ENCODE data around the gene POTEI. TPM values are rescaled to one million over a fixed set of nuclear protein-coding genes. Genes with fewer than 3 reads are reported as not detected.
"Not testable (repeated sequence)": the region's sequence is repeated elsewhere in the genome, so short reads cannot be mapped to it uniquely, and the experiment has no call there.

POTEI gene
- total RNA-seq, 1 donor from 2014 or later: 0.05 TPM

DNA sequence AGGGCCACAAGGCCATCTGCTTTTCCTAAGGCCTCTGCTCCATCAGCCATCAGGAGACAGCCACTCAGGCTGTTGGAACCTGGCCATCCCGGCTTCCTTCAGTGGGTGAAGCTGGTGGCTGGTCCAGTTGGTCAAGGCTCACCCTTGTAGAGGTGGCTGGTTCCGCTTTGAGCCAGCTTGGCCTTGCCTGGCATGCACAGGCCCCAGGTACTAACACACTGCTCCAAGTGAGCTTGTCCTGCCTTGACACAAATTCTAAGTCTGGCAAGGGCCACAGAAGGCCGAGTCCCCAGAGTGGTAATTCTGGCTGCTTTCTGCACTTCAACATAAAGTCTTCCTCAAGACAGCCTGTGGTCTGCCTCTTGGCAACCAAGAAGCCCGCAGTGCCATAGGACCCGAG is 56.2 kb downstream of the POTEI start:
- not testable (repeated sequence) for H3K4me3 Mint-ChIP-seq (ENCODE audit: unreplicated experiment); H3K9me3 Mint-ChIP-seq (ENCODE audit: unreplicated experiment); H3K4me1 Mint-ChIP-seq (ENCODE audit: unreplicated experiment); H3K27me3 Mint-ChIP-seq (ENCODE audit: unreplicated experiment); H3K27ac Mint-ChIP-seq (ENCODE audit: unreplicated experiment); H3K36me3 Mint-ChIP-seq (ENCODE audit: unreplicated experiment); DNase-seq (ENCODE audit: extremely low spot score, unreplicated experiment)

GRCh38 chr2:130451823-130452222 is 57.3 kb downstream of the POTEI start:
- H3K4me1 Mint-ChIP-seq (ENCODE audit: unreplicated experiment); H3K9me3 Mint-ChIP-seq (ENCODE audit: unreplicated experiment); H3K4me3 Mint-ChIP-seq (ENCODE audit: unreplicated experiment); H3K36me3 Mint-ChIP-seq (ENCODE audit: unreplicated experiment); H3K27ac Mint-ChIP-seq (ENCODE audit: unreplicated experiment); DNase-seq (ENCODE audit: extremely low spot score, unreplicated experiment); H3K27me3 Mint-ChIP-seq (ENCODE audit: unreplicated experiment): not testable (repeated sequence)

DNA sequence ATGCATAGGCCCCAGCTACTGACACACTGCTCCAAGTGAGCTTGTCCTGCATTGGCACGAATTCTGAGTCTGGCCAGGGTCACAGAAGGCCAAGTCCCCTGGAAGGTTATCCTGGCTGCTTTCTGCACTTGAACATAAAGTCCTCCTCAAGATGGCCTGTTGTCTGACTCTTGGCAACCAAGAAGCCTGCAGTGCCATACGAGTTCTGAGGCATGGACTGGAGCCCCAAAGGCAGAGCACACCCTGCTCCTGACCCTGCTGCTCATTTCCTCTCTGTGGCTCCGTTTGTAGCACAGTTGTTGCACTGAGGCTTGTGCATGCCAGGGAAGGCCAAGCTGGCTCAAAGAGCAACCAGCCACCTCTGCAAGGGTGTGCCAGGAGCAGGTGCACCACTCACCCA is 57.9 kb downstream of the POTEI start:
- H3K36me3 Mint-ChIP-seq (ENCODE audit: unreplicated experiment); H3K9me3 Mint-ChIP-seq (ENCODE audit: unreplicated experiment); H3K27me3 Mint-ChIP-seq (ENCODE audit: unreplicated experiment); DNase-seq (ENCODE audit: extremely low spot score, unreplicated experiment); H3K4me3 Mint-ChIP-seq (ENCODE audit: unreplicated experiment); H3K27ac Mint-ChIP-seq (ENCODE audit: unreplicated experiment); H3K4me1 Mint-ChIP-seq (ENCODE audit: unreplicated experiment): not testable (repeated sequence)

- not testable (repeated sequence) for H3K27ac Mint-ChIP-seq (ENCODE audit: unreplicated experiment); H3K9me3 Mint-ChIP-seq (ENCODE audit: unreplicated experiment); DNase-seq (ENCODE audit: extremely low spot score, unreplicated experiment); H3K4me3 Mint-ChIP-seq (ENCODE audit: unreplicated experiment); H3K4me1 Mint-ChIP-seq (ENCODE audit: unreplicated experiment); H3K36me3 Mint-ChIP-seq (ENCODE audit: unreplicated experiment); H3K27me3 Mint-ChIP-seq (ENCODE audit: unreplicated experiment)
These were observed 58.8 kb downstream of the POTEI start for GRCh38 chr2:130450366-130450765.

DNA sequence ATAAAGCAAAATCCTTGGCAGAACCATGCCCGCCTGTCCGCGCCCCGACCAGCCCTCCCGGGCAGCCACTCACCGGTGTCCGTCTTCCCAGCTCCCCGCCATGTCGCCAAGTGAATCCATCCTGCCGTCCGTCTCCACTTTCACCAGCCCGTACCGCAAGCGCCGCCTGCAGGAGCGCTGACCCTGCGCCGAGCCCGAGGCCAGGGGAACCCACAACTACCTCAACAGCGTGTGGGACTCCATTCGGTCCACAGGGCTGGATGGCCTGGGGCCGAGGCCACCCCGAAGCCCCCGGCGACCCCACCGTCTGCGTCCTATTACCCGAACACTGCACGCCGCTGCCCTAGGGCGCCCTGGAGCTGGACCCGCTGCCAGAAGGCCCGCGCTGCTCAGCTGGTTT is 81.5 kb downstream of the POTEI start:
- not testable (repeated sequence) for H3K27me3 Mint-ChIP-seq (ENCODE audit: unreplicated experiment); H3K36me3 Mint-ChIP-seq (ENCODE audit: unreplicated experiment); H3K4me3 Mint-ChIP-seq (ENCODE audit: unreplicated experiment); H3K9me3 Mint-ChIP-seq (ENCODE audit: unreplicated experiment); DNase-seq (ENCODE audit: extremely low spot score, unreplicated experiment); H3K27ac Mint-ChIP-seq (ENCODE audit: unreplicated experiment); H3K4me1 Mint-ChIP-seq (ENCODE audit: unreplicated experiment)

DNA sequence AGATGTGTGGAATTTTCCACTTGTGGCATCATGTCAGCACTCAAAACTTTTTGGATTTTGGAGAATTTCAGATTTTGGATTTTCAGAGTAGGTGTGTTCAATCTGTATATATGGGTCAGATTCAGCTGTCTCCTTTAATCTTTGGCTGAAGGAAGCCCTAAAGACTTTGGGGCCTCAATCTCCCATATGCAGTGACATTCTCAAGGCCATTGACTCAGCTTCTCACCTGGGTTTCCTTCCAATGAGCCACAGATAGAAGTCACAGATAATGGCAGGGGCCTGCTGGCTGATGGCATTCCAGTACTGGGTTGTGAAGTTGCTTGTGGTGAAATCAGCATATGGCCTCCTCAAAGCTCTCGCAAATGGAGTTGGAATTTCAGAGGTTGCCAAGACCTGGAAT is 90.3 kb downstream of the POTEI start:
- DNase-seq (ENCODE audit: extremely low spot score, unreplicated experiment); H3K27ac Mint-ChIP-seq (ENCODE audit: unreplicated experiment); H3K9me3 Mint-ChIP-seq (ENCODE audit: unreplicated experiment); H3K36me3 Mint-ChIP-seq (ENCODE audit: unreplicated experiment); H3K4me1 Mint-ChIP-seq (ENCODE audit: unreplicated experiment); H3K27me3 Mint-ChIP-seq (ENCODE audit: unreplicated experiment); H3K4me3 Mint-ChIP-seq (ENCODE audit: unreplicated experiment): not testable (repeated sequence)

GRCh38 chr2:130416693-130417092 is 92.4 kb downstream of the POTEI start:
- H3K9me3 Mint-ChIP-seq (ENCODE audit: unreplicated experiment); H3K36me3 Mint-ChIP-seq (ENCODE audit: unreplicated experiment); H3K27ac Mint-ChIP-seq (ENCODE audit: unreplicated experiment); H3K27me3 Mint-ChIP-seq (ENCODE audit: unreplicated experiment); H3K4me1 Mint-ChIP-seq (ENCODE audit: unreplicated experiment); H3K4me3 Mint-ChIP-seq (ENCODE audit: unreplicated experiment); DNase-seq (ENCODE audit: extremely low spot score, unreplicated experiment): not testable (repeated sequence)

Other genes with a start within 250 kb of the POTEI start
- 46.4 and 48.5 TPM in 2 replicates for gene IMP4, start 166.4 kb downstream of the POTEI start, total RNA-seq
- gene PTPN18, start 153.3 kb downstream of the POTEI start, total RNA-seq: 30.2 and 31.5 TPM in 2 replicates
- gene CFC1B, start 11.9 kb upstream of the POTEI start, total RNA-seq: not detected in 2 replicates
- gene CFC1, start 90.2 kb upstream of the POTEI start, total RNA-seq: not detected in 2 replicates
- not detected in 2 replicates for gene POTEJ, start 102.1 kb upstream of the POTEI start, total RNA-seq
- gene GPR148, start 219.7 kb upstream of the POTEI start, total RNA-seq: not detected in 2 replicates
- not detected in 2 replicates for gene AMER3, start 246.2 kb upstream of the POTEI start, total RNA-seq